HepG2 (cell line): ENCODE measurements around the gene NKX6-1. TPM values are rescaled to one million over a fixed set of nuclear protein-coding genes. Genes with fewer than 3 reads are reported as not detected.

Experiments used
- ATAC-seq: fragments of 200-7000 bp; cut with Tn5 transposase; 3 replicates; pipeline ENCODE4 v1.9.1; 2020; ENCODE audit warnings: mild to moderate bottlenecking, moderate library complexity
- BruUV-seq: library from RNA; stranded (reverse); fragments of 400-500 nt; replicated peaks from 2 replicates; lab custom pipeline; 2021; lab: Mats Ljungman, UMichigan
- CTCF ChIA-PET: fragments of 300-600 bp; formaldehyde crosslinking; extraction: SDS; loops from one replicate; lab custom pipeline; 2021; ENCODE audit warnings: low total read pairs, inconsistent platforms, low intra/inter-chr PET ratio; lab: Yijun Ruan, JAX
- POLR2A ChIA-PET: fragments of 350-600 bp; sonication (Branson Sonifier 250); formaldehyde crosslinking; loops from one replicate; lab custom pipeline; 2020; ENCODE audit warnings: antibody characterized with exemption, inconsistent platforms; lab: Yijun Ruan, JAX
- DNase-seq: peaks from one replicate; pipeline ENCODE4 v3.0.0-alpha.2; 2015; ENCODE audit warnings: low spot score
- FAIRE-seq: peaks from 3 replicates; lab custom pipeline; 2011; peaks lifted over from hg19 to GRCh38; lab: Jason Lieb, UNC
- H2AFZ ChIP-seq: one replicate; pipeline ENCODE4 v1.6.1; 2011; ENCODE audit warnings: low read length, inconsistent platforms
- H3K27ac ChIP-seq: fragments of 300-600 bp; 3 replicates; pipeline ENCODE4 v1.8.0; 2011; ENCODE audit warnings: mixed run types, mild to moderate bottlenecking, mixed read lengths, low read length, inconsistent platforms; ENCODE audit not compliant: insufficient read depth; ENCODE audit errors: extremely low read length
- H3K27me3 ChIP-seq, 2 experiments: fragments of 200-600 bp in 1 of 2; 2 replicates in 1 of 2; 3 replicates in 1 of 2; pipeline versions ENCODE4 v1.6.0 to v1.8.0; 2011; ENCODE audit warnings: low read length in 2 of 2, mild to moderate bottlenecking in 2 of 2, moderate library complexity in 2 of 2, inconsistent platforms in 1 of 2; ENCODE audit not compliant: insufficient read depth in 2 of 2, control insufficient read depth in 1 of 2
- H3K36me3 ChIP-seq, 2 experiments: fragments of 200-600 bp in 1 of 2; replicated peaks in 1 of 2; 2 replicates in 1 of 2; 3 replicates in 1 of 2; pipeline versions ENCODE4 v1.5.1 to v1.8.0; 2011; ENCODE audit warnings: low read length in 2 of 2, inconsistent platforms in 1 of 2; ENCODE audit not compliant: insufficient read depth in 2 of 2, control insufficient read depth in 1 of 2
- H3K4me1 ChIP-seq: 2 replicates; pipeline ENCODE4 v1.5.1; 2012; ENCODE audit warnings: low read length, inconsistent platforms; ENCODE audit not compliant: insufficient read depth
- H3K4me2 ChIP-seq: 2 replicates; pipeline ENCODE4 v1.6.0; 2011; ENCODE audit warnings: low read depth, low read length, inconsistent platforms
- H3K4me3 ChIP-seq, 3 experiments: fragments of 200-600 bp in 1 of 3; sonication (generic), shearing (Covaris generic) in 1 of 3; replicated peaks in 1 of 3; 2 replicates each; pipeline ENCODE4 v1.5.1; 2011 to 2016; ENCODE audit warnings: low read length in 3 of 3, inconsistent platforms in 2 of 3, low read depth in 2 of 3, mild to moderate bottlenecking in 2 of 3, control low read depth in 1 of 3, mixed read lengths in 1 of 3; ENCODE audit not compliant: insufficient read depth in 1 of 3
- H3K79me2 ChIP-seq: one replicate; pipeline ENCODE4 v1.6.1; 2011; ENCODE audit warnings: low read length, inconsistent platforms; ENCODE audit not compliant: insufficient read depth
- H3K9ac ChIP-seq: 2 replicates; pipeline ENCODE4 v1.6.0; 2011; ENCODE audit warnings: mild to moderate bottlenecking, low read depth, low read length, inconsistent platforms; ENCODE audit not compliant: insufficient read depth
- H3K9me3 ChIP-seq: 2 replicates; pipeline ENCODE4 v1.5.1; 2012; ENCODE audit warnings: mild to moderate bottlenecking, low read length
- H4K20me1 ChIP-seq: 2 replicates; pipeline ENCODE4 v1.6.0; 2011; ENCODE audit warnings: inconsistent platforms, mild to moderate bottlenecking, low read length, moderate library complexity; ENCODE audit not compliant: insufficient read depth
- HMG20A ChIP-seq: IDR thresholded peaks from 2 replicates; pipeline ENCODE4 v1.6.1; 2016; ENCODE audit warnings: borderline replicate concordance
- NCOR1 ChIP-seq: fragments of 200-600 bp; sonication (generic); IDR thresholded peaks from 2 replicates; pipeline ENCODE4 v1.7.0; 2017; ENCODE audit warnings: antibody characterized with exemption, low read length, borderline replicate concordance
- PHF20 ChIP-seq: sonication (generic); formaldehyde crosslinking; IDR thresholded peaks from 2 replicates; pipeline ENCODE4 v1.5.0; 2020; ENCODE audit warnings: mild to moderate bottlenecking, missing genetic modification reagents
- PLSCR1 ChIP-seq: sonication (generic); formaldehyde crosslinking; IDR thresholded peaks from 2 replicates; pipeline ENCODE4 v1.5.0; 2020; ENCODE audit warnings: missing genetic modification reagents, mild to moderate bottlenecking, borderline replicate concordance
- SALL2 ChIP-seq: sonication (generic); formaldehyde crosslinking; IDR thresholded peaks from 2 replicates; pipeline ENCODE4 v1.8.1; 2023; ENCODE audit warnings: mild to moderate bottlenecking, missing genetic modification reagents, inconsistent platforms
- STAT6 ChIP-seq: sonication (generic); formaldehyde crosslinking; IDR thresholded peaks from 2 replicates; pipeline ENCODE4 v1.4.0; 2020; ENCODE audit warnings: missing genetic modification reagents, mild to moderate bottlenecking, borderline replicate concordance
- USF2 ChIP-seq, 2 experiments: sonication (generic) in 1 of 2; formaldehyde crosslinking in 1 of 2; IDR thresholded peaks; 2 replicates each; pipeline versions ENCODE4 v1.5.1 to v1.6.1; 2011 to 2020; ENCODE audit warnings: borderline replicate concordance in 1 of 2, low read depth in 1 of 2, low read length in 1 of 2, mild to moderate bottlenecking in 1 of 2, missing genetic modification reagents in 1 of 2, moderate library complexity in 1 of 2
- YEATS4 ChIP-seq: sonication (generic); formaldehyde crosslinking; IDR thresholded peaks from 2 replicates; pipeline ENCODE4 v1.4.0; 2020; ENCODE audit warnings: missing genetic modification reagents, borderline replicate concordance
- ZBTB21 ChIP-seq: sonication (generic); formaldehyde crosslinking; IDR thresholded peaks from 2 replicates; pipeline ENCODE4 v1.4.0; 2020; ENCODE audit warnings: missing genetic modification reagents
- ZNF251 ChIP-seq: sonication (generic); formaldehyde crosslinking; IDR thresholded peaks from 2 replicates; pipeline ENCODE4 v1.9.0; 2021; ENCODE audit warnings: mild to moderate bottlenecking, missing genetic modification reagents
- ZNF280B ChIP-seq: sonication (generic); formaldehyde crosslinking; IDR thresholded peaks from 2 replicates; pipeline ENCODE4 v1.5.0; 2020; ENCODE audit warnings: missing genetic modification reagents, mild to moderate bottlenecking, borderline replicate concordance
- ZNF513 ChIP-seq: sonication (generic); formaldehyde crosslinking; conservative IDR thresholded peaks from 2 replicates; pipeline ENCODE4 v1.5.0; 2020; ENCODE audit warnings: missing genetic modification reagents
- ZNF670 ChIP-seq: sonication (generic); formaldehyde crosslinking; IDR thresholded peaks from 2 replicates; pipeline ENCODE4 v1.8.0; 2022; ENCODE audit warnings: mild to moderate bottlenecking, missing genetic modification reagents, borderline replicate concordance
- ZNF746 ChIP-seq: sonication (generic); formaldehyde crosslinking; IDR thresholded peaks from 2 replicates; pipeline ENCODE4 v1.8.0; 2022; ENCODE audit warnings: mild to moderate bottlenecking, missing genetic modification reagents
- WGBS: methylation state at CpG from one replicate; pipeline ENCODE4 v1.1.6; 2017; ENCODE audit warnings: low lambda C conversion rate; 5-methylcytosine and 5-hydroxymethylcytosine counted together
- in situ Hi-C: cut with HindIII; loops from 2 replicates; pipeline ENCODE4 v1.10.0; 2017; ENCODE audit warnings: low pct_unique_long_range_greater_than_20kb; ENCODE audit not compliant: extremely low pct_ligation_motif_present
- intact Hi-C: fragments of 100-400 bp; cut with micrococcal nuclease; formaldehyde crosslinking; loops from one replicate; pipeline ENCODE4 v1.10.0; 2022; ENCODE audit not compliant: unreplicated experiment
- polyA plus RNA-seq, 8 experiments: library from polyadenylated mRNA; depleted of rRNA in 3 of 8; stranded (reverse) in 7 of 8; unstranded in 1 of 8; fragments of >200 nt; fragmentation: Illumina TruSeq in 4 of 8; extraction: Trizol in 4 of 8; gene quantifications; 2 replicates each; pipeline versions ENCODE4 v1.2.1 to v1.2.3, GENCODE V29; 2011 to 2016; ENCODE audit warnings: low read depth in 4 of 8, missing spikeins in 1 of 8, mixed read lengths in 1 of 8; ENCODE audit not compliant: insufficient read depth in 1 of 8
- total RNA-seq, 5 experiments: library from RNA; depleted of rRNA; stranded (reverse); fragments of >200 nt; fragmentation: Illumina TruSeq; extraction: Trizol; gene quantifications; 2 replicates each; pipeline ENCODE4 v1.2.3, GENCODE V29; 2016; ENCODE audit warnings: low read depth in 1 of 5

NKX6-1 gene
- total and polyA plus RNA-seq, 2 of the 13 experiments (the other 11 are each of a cell fraction or from before 2014, with no cell fraction given), result not detected

- ATAC-seq (no peak), FAIRE-seq (no peak), DNase-seq (no peak)
- no peaks in the 10 kb centered on the region for H3K36me3 ChIP-seq
- H3K27me3 ChIP-seq, result peaks cover 0 to 25% of the 10 kb centered on the region in 2 experiments; a peak in 3 of 5 replicates
- no TSS peak for BruUV-seq
- ChIA-PET POLR2A (no interaction called here), CTCF (no interaction called here)
- in situ Hi-C loops, result no loop called here
- H3K79me2 ChIP-seq, result no peaks in the 10 kb centered on the region
- intact Hi-C loops, result no loop called here
- H3K9me3 ChIP-seq, result no peaks in the 10 kb centered on the region
- H3K9ac ChIP-seq, result no peak overlapping the region
- H3K27ac ChIP-seq, result no peak overlapping the region
- no peak overlapping the region for H2AFZ ChIP-seq
- WGBS, result 59% methylated on average over 45 of the region's 45 CpGs
- no peaks in the 10 kb centered on the region for H4K20me1 ChIP-seq
- no peaks in the 10 kb centered on the region for H3K4me1 ChIP-seq
- H3K4me3 ChIP-seq, result no peak overlapping the region
- H3K4me2 ChIP-seq, result no peak overlapping the region
- no peak for TF ChIP-seq SALL2 (CRISPR knock-in tag)
- TF ChIP-seq NCOR1, result no peak
- TF ChIP-seq ZNF513 (CRISPR knock-in tag), result no peak
- no peak for TF ChIP-seq YEATS4 (CRISPR knock-in tag)
- no peak for TF ChIP-seq ZNF746 (CRISPR knock-in tag)
- TF ChIP-seq ZBTB21, result no peak
- TF ChIP-seq ZNF280B, result no peak
- TF ChIP-seq HMG20A, result no peak
- no peak for TF ChIP-seq PHF20 (CRISPR knock-in tag)
- no peak for TF ChIP-seq PLSCR1 (CRISPR knock-in tag)
- no peak for TF ChIP-seq ZNF670
- no peak for TF ChIP-seq ZNF251 (CRISPR knock-in tag)
- TF ChIP-seq USF2 (IDR thresholded peaks at IDR 0.05; ENCODE audit: low read depth, low read length), result no peak
- no peak for TF ChIP-seq USF2 (CRISPR knock-in tag; IDR thresholded peaks at IDR 0.05; ENCODE audit: borderline replicate concordance)
- TF ChIP-seq STAT6 (CRISPR knock-in tag), result no peak
Observed at GRCh38 chr4:84481077-84481859, 17.8 kb downstream of the NKX6-1 start.
